ENCODE results near the gene TPPP3.

Gene TPPP3

DNA sequence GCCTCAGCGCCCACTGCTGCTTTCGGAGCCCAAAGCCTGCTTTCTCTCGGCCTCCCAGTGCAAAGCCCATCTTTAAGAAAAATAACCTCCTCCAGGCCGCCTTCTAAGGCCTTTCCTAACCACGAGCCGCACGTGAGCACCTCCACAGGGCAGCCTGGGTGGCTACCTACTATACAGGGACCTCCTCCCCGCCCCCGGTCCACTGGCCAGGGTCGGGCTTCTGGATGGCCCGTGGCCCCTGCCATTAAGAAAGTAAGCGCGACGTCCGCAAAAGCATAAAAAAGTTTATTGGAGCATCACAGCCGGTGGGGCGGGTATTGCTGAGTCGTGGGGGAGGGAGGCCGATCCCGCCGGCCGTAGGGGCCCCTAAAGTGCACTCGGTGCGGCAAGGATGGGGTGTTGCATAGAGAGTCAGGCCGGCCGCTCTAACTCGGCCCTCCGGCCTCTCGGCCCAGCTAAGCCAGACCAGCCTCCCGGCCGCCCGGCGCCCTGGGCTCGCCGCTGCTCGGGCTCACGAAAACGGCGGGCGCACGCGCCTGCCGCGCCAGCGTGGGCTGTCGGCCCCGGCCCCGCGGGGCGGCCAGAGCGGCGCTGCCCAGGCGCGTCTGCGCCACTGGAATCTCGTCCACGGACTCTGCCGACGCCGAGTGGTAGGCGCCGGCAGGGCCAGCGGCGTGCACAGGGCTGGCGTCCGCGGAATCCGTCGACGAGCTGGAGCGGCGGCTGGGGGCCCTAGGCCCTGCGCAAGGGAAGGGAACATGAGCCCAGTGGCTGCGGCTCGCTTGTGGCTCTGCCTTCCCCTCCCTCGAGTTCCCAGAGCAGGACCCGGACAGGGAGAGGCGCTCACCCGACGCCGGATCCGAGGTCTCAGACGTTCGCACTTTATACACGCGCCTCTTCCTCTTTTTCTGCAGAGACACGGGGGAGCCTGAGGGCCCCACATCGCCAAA is 1.1 kb upstream of the TPPP3 start:
- peak overlapping the region; percentile 57; the same call in 1 of the 2 replicates for H3K4me3 ChIP-seq (ENCODE audit: low read length)
- H3K27ac ChIP-seq (ENCODE audit: low read length) = no peak overlapping the region
- peaks cover 8% of the 10 kb centered on the region; the same call in 1 of the 2 replicates for H3K4me1 ChIP-seq (ENCODE audit: insufficient read depth, low read length)

DNA sequence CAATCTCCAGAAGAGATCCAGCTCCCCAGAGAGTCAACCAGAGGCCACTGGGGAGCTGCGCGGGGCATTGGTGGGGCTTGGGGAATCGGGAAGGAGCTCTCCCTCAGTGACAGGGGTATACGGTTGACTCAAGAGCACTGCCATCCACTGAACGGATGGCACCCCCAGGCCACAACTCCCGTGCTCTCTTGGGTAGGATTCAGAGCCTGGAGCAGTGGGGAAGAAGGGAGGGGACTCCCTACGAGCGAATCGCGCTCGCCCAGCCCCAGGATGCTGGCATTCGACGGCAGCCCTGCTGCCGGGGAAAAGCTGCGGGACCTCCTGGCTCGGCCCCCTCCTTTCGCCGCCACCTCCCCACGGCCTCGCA is 473 bp upstream of the TPPP3 start:
- Histone ChIP-seq H3K4me1 (ENCODE audit: insufficient read depth, low read length) (peaks cover 8% of the 10 kb centered on the region; the same call in 1 of the 2 replicates), H3K9me3 (ENCODE audit: insufficient read depth, low read depth, low read length) (no peaks in the 10 kb centered on the region), H3K9ac (ENCODE audit: low read depth, low read length) (no peak overlapping the region), H3K27me3 (ENCODE audit: insufficient read depth, low read length) (peaks cover 75% of the 10 kb centered on the region), H3K4me3 (ENCODE audit: low read length) (peak overlapping the region; percentile 57; the same call in 1 of the 2 replicates), H3K36me3 (ENCODE audit: insufficient read depth, low read depth, low read length) (no peaks in the 10 kb centered on the region), H3K27ac (ENCODE audit: low read length) (no peak overlapping the region)

More for the DNA sequence above, 1.1 kb upstream of the TPPP3 start:
- H3K9me3 ChIP-seq (ENCODE audit: insufficient read depth, low read depth, low read length) = no peaks in the 10 kb centered on the region
- no peaks in the 10 kb centered on the region for H3K36me3 ChIP-seq (ENCODE audit: insufficient read depth, low read depth, low read length)
- no peak overlapping the region for H3K9ac ChIP-seq (ENCODE audit: low read depth, low read length)
- H3K27me3 ChIP-seq (ENCODE audit: insufficient read depth, low read length) = peaks cover 81% of the 10 kb centered on the region

GRCh38 chr16:67392301-67393059 is 818 bp downstream of the TPPP3 start:
- Histone ChIP-seq H3K4me3 (ENCODE audit: low read length) (peak overlapping the region; percentile 57; the same call in 1 of the 2 replicates), H3K27me3 (ENCODE audit: insufficient read depth, low read length) (peaks cover 65% of the 10 kb centered on the region), H3K4me1 (ENCODE audit: insufficient read depth, low read length) (peaks cover 8% of the 10 kb centered on the region; the same call in 1 of the 2 replicates), H3K36me3 (ENCODE audit: insufficient read depth, low read depth, low read length) (no peaks in the 10 kb centered on the region), H3K9me3 (ENCODE audit: insufficient read depth, low read depth, low read length) (no peaks in the 10 kb centered on the region), H3K9ac (ENCODE audit: low read depth, low read length) (no peak overlapping the region), H3K27ac (ENCODE audit: low read length) (no peak overlapping the region)

DNA sequence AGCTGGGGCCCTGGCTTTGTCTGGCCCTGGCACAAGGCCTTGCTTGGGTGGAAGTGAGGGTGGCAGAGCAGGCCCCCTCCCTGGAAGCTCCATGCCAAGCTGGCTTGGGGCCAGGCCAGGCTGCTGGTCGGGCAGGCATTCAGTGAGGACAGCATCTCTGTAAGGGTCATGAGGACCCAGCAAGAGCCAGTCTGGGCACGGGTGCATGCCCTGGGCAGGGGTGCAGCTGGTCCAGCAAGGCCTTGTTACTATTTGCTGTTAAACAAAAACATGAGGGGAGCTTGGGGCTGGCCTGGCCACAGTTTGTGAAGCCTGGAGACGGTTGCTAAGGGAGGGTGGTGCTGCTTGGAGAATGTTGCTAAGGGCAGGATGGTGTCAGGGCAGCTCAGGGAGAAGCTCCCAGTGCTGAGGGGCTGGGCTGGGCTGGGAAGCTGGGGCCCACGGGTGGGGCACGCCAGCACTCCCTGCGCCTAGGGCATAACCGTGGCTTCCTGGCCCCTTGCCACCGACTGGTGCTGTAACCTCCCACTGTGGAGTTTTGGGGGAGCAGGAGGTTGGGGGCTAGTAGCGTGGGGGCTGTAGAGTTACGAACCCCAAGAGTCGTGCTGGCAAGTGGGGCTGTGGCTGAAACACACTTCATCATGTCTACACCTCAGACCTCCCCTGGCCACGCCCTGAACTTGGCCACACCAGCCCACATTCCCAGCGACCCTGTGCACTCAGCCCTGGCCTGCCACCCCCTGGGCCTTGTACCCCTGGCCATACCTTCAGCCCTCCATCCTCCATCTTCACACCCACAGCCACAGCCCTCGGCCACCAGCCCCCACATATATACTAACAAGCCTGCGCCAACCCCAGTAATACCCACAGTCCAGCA is 1.6 kb downstream of the TPPP3 start:
- Histone ChIP-seq H3K36me3 (ENCODE audit: insufficient read depth, low read depth, low read length) (no peaks in the 10 kb centered on the region), H3K27me3 (ENCODE audit: insufficient read depth, low read length) (peaks cover 60% of the 10 kb centered on the region), H3K4me3 (ENCODE audit: low read length) (no peak overlapping the region), H3K4me1 (ENCODE audit: insufficient read depth, low read length) (peaks cover 5% of the 10 kb centered on the region; the same call in 1 of the 2 replicates), H3K27ac (ENCODE audit: low read length) (no peak overlapping the region), H3K9me3 (ENCODE audit: insufficient read depth, low read depth, low read length) (no peaks in the 10 kb centered on the region), H3K9ac (ENCODE audit: low read depth, low read length) (no peak overlapping the region)

GRCh38 chr16:67390816-67391423 is 2.4 kb downstream of the TPPP3 start:
- H3K27me3 ChIP-seq (ENCODE audit: insufficient read depth, low read length) = peaks cover 54% of the 10 kb centered on the region
- no peak overlapping the region for H3K4me3 ChIP-seq (ENCODE audit: low read length)
- no peaks in the 10 kb centered on the region for H3K36me3 ChIP-seq (ENCODE audit: insufficient read depth, low read depth, low read length)
- H3K4me1 ChIP-seq (ENCODE audit: insufficient read depth, low read length) = peaks cover 4% of the 10 kb centered on the region; the same call in 1 of the 2 replicates
- H3K27ac ChIP-seq (ENCODE audit: low read length) = no peak overlapping the region
- H3K9me3 ChIP-seq (ENCODE audit: insufficient read depth, low read depth, low read length) = no peaks in the 10 kb centered on the region
- H3K9ac ChIP-seq (ENCODE audit: low read depth, low read length) = no peak overlapping the region

GRCh38 chr16:67389911-67390815 is 3.1 kb downstream of the TPPP3 start:
- peaks cover 3% of the 10 kb centered on the region; the same call in 1 of the 2 replicates for H3K4me1 ChIP-seq (ENCODE audit: insufficient read depth, low read length)
- peaks cover 46% of the 10 kb centered on the region for H3K27me3 ChIP-seq (ENCODE audit: insufficient read depth, low read length)
- no peak overlapping the region for H3K4me3 ChIP-seq (ENCODE audit: low read length)
- no peaks in the 10 kb centered on the region for H3K9me3 ChIP-seq (ENCODE audit: insufficient read depth, low read depth, low read length)
- no peak overlapping the region for H3K27ac ChIP-seq (ENCODE audit: low read length)
- H3K9ac ChIP-seq (ENCODE audit: low read depth, low read length) = no peak overlapping the region
- no peaks in the 10 kb centered on the region for H3K36me3 ChIP-seq (ENCODE audit: insufficient read depth, low read depth, low read length)

GRCh38 chr16:67388591-67388990 is 4.7 kb downstream of the TPPP3 start:
- Histone ChIP-seq H3K36me3 (ENCODE audit: insufficient read depth, low read depth, low read length) (no peaks in the 10 kb centered on the region), H3K9me3 (ENCODE audit: insufficient read depth, low read depth, low read length) (no peaks in the 10 kb centered on the region), H3K27me3 (ENCODE audit: insufficient read depth, low read length) (peaks cover 30% of the 10 kb centered on the region)

GRCh38 chr16:67388191-67388590 is 5.1 kb downstream of the TPPP3 start:
- Histone ChIP-seq H3K4me1 (ENCODE audit: insufficient read depth, low read length) (0 out of 2 replicates have a peak, but pooled peaks cover 5% of the 10 kb centered on the region), H3K9ac (ENCODE audit: low read depth, low read length) (no peak overlapping the region), H3K27ac (ENCODE audit: low read length) (no peak overlapping the region), H3K27me3 (ENCODE audit: insufficient read depth, low read length) (peaks cover 26% of the 10 kb centered on the region), H3K4me3 (ENCODE audit: low read length) (no peak overlapping the region), H3K9me3 (ENCODE audit: insufficient read depth, low read depth, low read length) (no peaks in the 10 kb centered on the region), H3K36me3 (ENCODE audit: insufficient read depth, low read depth, low read length) (no peaks in the 10 kb centered on the region)

More at GRCh38 chr16:67388591-67388990, 4.7 kb downstream of the TPPP3 start:
- Histone ChIP-seq H3K9ac (ENCODE audit: low read depth, low read length) (no peak overlapping the region), H3K4me3 (ENCODE audit: low read length) (no peak overlapping the region), H3K27ac (ENCODE audit: low read length) (no peak overlapping the region), H3K4me1 (ENCODE audit: insufficient read depth, low read length) (peaks cover 3% of the 10 kb centered on the region; the same call in 1 of the 2 replicates)

DNA sequence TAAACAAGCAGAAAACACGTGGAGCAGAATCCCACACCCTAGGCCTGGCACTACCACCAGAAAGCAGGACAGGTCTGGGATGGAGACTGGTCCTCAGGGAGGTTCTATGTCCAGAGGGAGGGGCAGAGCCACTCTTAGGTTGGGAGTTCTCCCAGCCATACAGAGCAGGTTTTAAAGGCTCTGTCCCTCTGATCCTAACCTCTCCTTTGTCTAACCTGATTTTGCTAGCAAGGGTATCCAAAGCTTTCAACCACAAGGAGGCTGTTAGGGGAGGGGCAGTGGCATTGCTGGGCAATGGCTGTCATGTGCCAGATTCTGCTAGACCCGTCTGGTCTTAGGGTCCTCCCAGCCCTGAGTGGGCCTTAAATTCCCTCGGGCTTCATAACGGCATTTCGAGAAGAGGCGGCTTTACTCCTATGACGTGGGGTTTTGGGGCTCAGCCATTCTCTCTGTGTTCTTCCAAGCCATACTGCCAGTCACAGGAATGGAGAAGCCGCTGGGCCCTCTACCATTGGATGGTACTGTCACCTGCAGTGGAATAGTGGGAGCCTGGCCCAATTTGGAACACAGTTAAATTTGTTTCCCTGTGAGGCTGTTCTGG is 5.7 kb downstream of the TPPP3 start:
- no peaks in the 10 kb centered on the region for H3K36me3 ChIP-seq (ENCODE audit: insufficient read depth, low read depth, low read length)
- no peak overlapping the region for H3K9ac ChIP-seq (ENCODE audit: low read depth, low read length)
- no peak overlapping the region for H3K27ac ChIP-seq (ENCODE audit: low read length)
- H3K27me3 ChIP-seq (ENCODE audit: insufficient read depth, low read length) = peaks cover 20% of the 10 kb centered on the region
- no peaks in the 10 kb centered on the region for H3K9me3 ChIP-seq (ENCODE audit: insufficient read depth, low read depth, low read length)
- H3K4me3 ChIP-seq (ENCODE audit: low read length) = no peak overlapping the region
- H3K4me1 ChIP-seq (ENCODE audit: insufficient read depth, low read length) = 0 out of 2 replicates have a peak, but pooled peaks cover 6% of the 10 kb centered on the region

All from iPS-20b (cell line).